ENCODE data around the gene MAG. TPM values are rescaled to one million over a fixed set of nuclear protein-coding genes. Genes with fewer than 3 reads are reported as not detected.

MAG gene
- total and polyA plus RNA-seq, 2 of the 8 experiments (the other 6 are each of a cell fraction or from before 2014, with no cell fraction given): 0.20 to 1.3 TPM

DNA sequence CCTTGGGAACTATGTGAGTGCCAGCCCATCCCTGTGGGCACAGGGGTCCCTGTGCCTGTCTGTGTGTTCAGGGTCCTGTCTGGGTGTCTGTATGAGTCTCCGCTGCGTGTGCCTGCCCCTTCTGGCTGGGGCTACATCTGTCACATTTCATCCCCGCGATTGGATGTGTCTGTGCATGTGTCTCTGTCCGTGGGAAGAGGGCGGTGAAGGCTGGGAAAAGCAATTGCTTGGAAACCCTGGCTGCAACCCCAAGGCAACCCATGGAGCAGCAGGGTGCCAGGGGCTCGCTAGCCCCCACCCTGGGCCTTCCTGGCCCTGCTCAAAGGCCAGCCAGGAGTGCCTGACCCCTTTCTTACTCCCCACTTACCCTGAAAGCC is 1.4 kb downstream of the MAG start:
- Histone ChIP-seq H3K4me2 (ENCODE audit: insufficient read depth in 1 of 2, low read depth in 2 of 2, low read length in 2 of 2) (no peak overlapping the region), H3K79me1 (ENCODE audit: low read depth, low read length) (no peaks in the 10 kb centered on the region; the same call in 1 of the 2 replicates), H4K8ac (ENCODE audit: extremely low read depth, insufficient read depth, low read length) (no peak overlapping the region), H2BK5ac (ENCODE audit: low read depth, low read length) (peak overlapping the region; percentile 44; the same call in 1 of the 2 replicates), H2BK12ac (ENCODE audit: low read depth, low read length) (peak overlapping the region; percentile 90; the same call in 1 of the 2 replicates), H3K27ac (ENCODE audit: low read depth, low read length) (no peak overlapping the region), H3K4me1 (replicated peaks in 1 of 4; ENCODE audit: control insufficient read depth in 3 of 4, insufficient read depth in 4 of 4, low read length in 3 of 4) (peaks cover 0 to 24% (median 10%) of the 10 kb centered on the region in 4 experiments; a peak in 6 of 7 replicates), H4K20me1 (replicated peaks in 1 of 2; ENCODE audit: control insufficient read depth in 1 of 2, insufficient read depth in 2 of 2, low read length in 2 of 2) (peaks cover 0 to 14% of the 10 kb centered on the region in 2 experiments), H2BK15ac (ENCODE audit: low read length) (0 out of 2 replicates have a peak overlapping the region, but pooled peaks have one; percentile 46), H3K9ac (replicated peaks in 1 of 4; ENCODE audit: extremely low read depth in 1 of 4, low read depth in 3 of 4, low read length in 3 of 4) (no peak overlapping the region), H3K27me3 (replicated peaks in 1 of 4; ENCODE audit: control insufficient read depth in 3 of 4, extremely low read depth in 1 of 4, insufficient read depth in 3 of 4, low read length in 3 of 4) (peaks cover 0 to 12% (median under 1%) of the 10 kb centered on the region in 4 experiments; a peak in 2 of 7 replicates), H2BK120ac (replicated peaks; ENCODE audit: low read depth, low read length) (no peak overlapping the region), H2AFZ (ENCODE audit: low read length) (no peak overlapping the region), H3K56ac (replicated peaks; ENCODE audit: insufficient read length, low read depth, low read length) (no peak overlapping the region), H2BK20ac (ENCODE audit: low read length) (0 out of 2 replicates have a peak overlapping the region, but pooled peaks have one; percentile 55), H3K4me3 (ENCODE audit: extremely low read depth in 1 of 4, insufficient read depth in 2 of 4, low read depth in 3 of 4, low read length in 4 of 4) (no peak overlapping the region), H3K9me3 (ENCODE audit: insufficient read depth in 2 of 2, low read depth in 1 of 2, low read length in 1 of 2) (no peaks in the 10 kb centered on the region; a peak in 1 of 4 replicates), H2AK5ac (ENCODE audit: low read depth, low read length) (peak overlapping the region; percentile 71; the same call in 1 of the 2 replicates), H3K23me2 (ENCODE audit: low read depth, low read length) (peaks cover 19% of the 10 kb centered on the region; the same call in 1 of the 2 replicates), H3K14ac (ENCODE audit: insufficient read length) (no peak overlapping the region), H3K23ac (ENCODE audit: insufficient read length) (no peak overlapping the region), H4K5ac (ENCODE audit: insufficient read length, low read depth, low read length) (no peak overlapping the region), H3K36me3 (ENCODE audit: control insufficient read depth in 2 of 4, insufficient read depth in 4 of 4, low read length in 3 of 4) (no peaks in the 10 kb centered on the region; a peak in 1 of 8 replicates), H3K79me2 (ENCODE audit: control insufficient read depth in 1 of 2, insufficient read depth in 2 of 2, low read length in 2 of 2) (no peaks in the 10 kb centered on the region), H3K4ac (replicated peaks; ENCODE audit: insufficient read length, low read depth, low read length) (peak overlapping the region; percentile 85), H4K91ac (replicated peaks; ENCODE audit: insufficient read length, low read length) (peak overlapping the region; percentile 25), H3K18ac (ENCODE audit: extremely low read depth, low read length) (0 out of 2 replicates have a peak overlapping the region, but pooled peaks have one; percentile 60)
- TF ChIP-seq SP4 (IDR thresholded peaks at IDR 0.05; ENCODE audit: low read length) (no peak), GTF2F1 (IDR thresholded peaks at IDR 0.05; ENCODE audit: borderline replicate concordance, low read depth, low read length) (no peak), HDAC6 (IDR thresholded peaks at IDR 0.05; ENCODE audit: low read depth, low read length) (no peak), ZNF274 (IDR thresholded peaks at IDR 0.05; ENCODE audit: borderline replicate concordance, extremely low read depth, low read length) (no peak), POLR2AphosphoS5 (IDR thresholded peaks at IDR 0.05; ENCODE audit: low read depth, low read length) (no peak), KDM1A (IDR thresholded peaks at IDR 0.05; ENCODE audit: borderline replicate concordance, low read length) (no peak), CTBP2 (IDR thresholded peaks at IDR 0.05; ENCODE audit: borderline replicate concordance, insufficient read depth, insufficient read length, low read length) (no peak), NANOG (IDR thresholded peaks at IDR 0.05; ENCODE audit: insufficient read depth, low read depth, low read length, poor library complexity, severe bottlenecking) (no peak)
- POLR2A ChIA-PET (ENCODE audit: partially characterized antibody): interaction anchor here (0.9 to 1.3 kb wide), 3 partner anchors 8 to 30 kb away, joined by 3 read pairs; no protein-coding TSS in a partner anchor
- DNase-seq (ENCODE audit: low read depth in 1 of 2, low spot score in 2 of 2) (no peak), FAIRE-seq (no peak)
- CTCF ChIA-PET (ENCODE audit: partially characterized antibody): interaction anchor here (1.1 to 1.4 kb wide), 2 partner anchors 17 to 20 kb away, joined by 4 read pairs; no protein-coding TSS in a partner anchor
- WGBS, 2 experiments (ENCODE audit: extremely low coverage in 1 of 2, insufficient coverage in 1 of 2, insufficient read length in 1 of 2, insufficient replicate concordance in 2 of 2, low coverage in 1 of 2, low lambda C conversion rate in 2 of 2, missing lambda C conversion rate in 1 of 2): 83% methylated on average over 7 of the region's 7 CpGs; no CpG with 5 or more reads in 1 of the 2 experiments

All from H1 (cell line).